Stimulated activated CD4-positive, alpha-beta T cell treated with anti-CD3 and anti-CD28 coated beads, TNF-alpha, amount 100 ng/mL, for 1 hour (primary cell): Measurements from ENCODE around the gene MCEE.
"Not testable (repeated sequence)": the region's sequence is repeated elsewhere in the genome, so short reads cannot be mapped to it uniquely, and the experiment has no call there.

Experiments used
- DNase-seq, 3 donors: peaks; one replicate each; pipeline ENCODE4 v3.0.0-alpha.2; 2020; ENCODE audit warnings: low read depth in 3 of 3, low spot score in 1 of 3

The MCEE gene

GRCh38 chr2:71083752-71084312 lies 46.2 kb downstream of the MCEE start:
- not testable (repeated sequence) for DNase-seq

GRCh38 chr2:71083297-71083696 lies 46.7 kb downstream of the MCEE start:
- DNase-seq = not testable (repeated sequence)

GRCh38 chr2:71082402-71083252 lies 47.4 kb downstream of the MCEE start:
- no peak for DNase-seq

GRCh38 chr2:71078624-71079023 lies 51.4 kb downstream of the MCEE start:
- DNase-seq = no peak

- DNase-seq = no peak
Observed at GRCh38 chr2:71074893-71075395, 55.1 kb downstream of the MCEE start.

- DNase-seq = no peak
Observed at GRCh38 chr2:71073475-71073874, 56.6 kb downstream of the MCEE start.

- DNase-seq = no peak
Observed at GRCh38 chr2:71072492-71072891, 57.5 kb downstream of the MCEE start.

GRCh38 chr2:71071681-71072398 lies 58.2 kb downstream of the MCEE start:
- peak in 1 of 3 donors; percentile 35 for DNase-seq

GRCh38 chr2:71070294-71071093 lies 59.5 kb downstream of the MCEE start:
- DNase-seq = no peak

- no peak for DNase-seq
Observed at GRCh38 chr2:71069376-71069775, 60.7 kb downstream of the MCEE start.

- peak; percentile 92 to 97 (median 95) for DNase-seq
Observed at GRCh38 chr2:71068218-71069035, 61.6 kb downstream of the MCEE start, which contains the start of gene NAGK. NAGK (plus strand) TSS chr2:71068648; CDS start chr2:71068684, 36 bp downstream.

GRCh38 chr2:71067567-71068217 lies 62.3 kb downstream of the MCEE start:
- no peak for DNase-seq

GRCh38 chr2:71066856-71067255 lies 63.2 kb downstream of the MCEE start:
- no peak for DNase-seq

GRCh38 chr2:71064754-71065621 lies 65.0 kb downstream of the MCEE start:
- no peak for DNase-seq

- no peak for DNase-seq
Observed at GRCh38 chr2:71064110-71064611, 65.9 kb downstream of the MCEE start.

- no peak for DNase-seq
Observed at GRCh38 chr2:71063216-71063615, 66.8 kb downstream of the MCEE start.

GRCh38 chr2:71060871-71061270 lies 69.2 kb downstream of the MCEE start:
- no peak for DNase-seq

- no peak for DNase-seq
Observed at GRCh38 chr2:71060211-71060610, 69.8 kb downstream of the MCEE start.
